ENCODE results near the gene HOXC6. TPM values are rescaled to one million over a fixed set of nuclear protein-coding genes. Genes with fewer than 3 reads are reported as not detected.
A peak's percentile ranks its signal among the peaks of the same experiment; 100 is the strongest.

Gene HOXC6
- total and polyA plus RNA-seq, 2 donors (not counting 3 experiments of a cell fraction or from before 2014, with no cell fraction given): 0.58 to 0.72 TPM

GRCh38 chr12:53985994-53986685 is 42.1 kb upstream of the HOXC6 start:
- no peaks in the 10 kb centered on the region for H3K36me3 ChIP-seq (ENCODE audit: control insufficient read depth in 2 of 2, extremely low read depth in 1 of 2, insufficient read depth in 2 of 2, low read length in 2 of 2)
- TF ChIP-seq POLR2AphosphoS5 (IDR thresholded peaks at IDR 0.05; ENCODE audit: insufficient read depth, low read depth, low read length) (no peak), JUN (IDR thresholded peaks at IDR 0.05; ENCODE audit: borderline replicate concordance, insufficient read depth, insufficient read length, low read depth) (no peak), MAX (IDR thresholded peaks at IDR 0.05; ENCODE audit: insufficient read depth, insufficient read length) (no peak), EZH2 (IDR thresholded peaks at IDR 0.05; ENCODE audit: borderline replicate concordance, low read depth, low read length, severe bottlenecking) (peak; percentile 98), GATA2 (IDR thresholded peaks at IDR 0.05; ENCODE audit: insufficient read depth, insufficient read length, low read depth, low read length) (no peak), POLR2A (IDR thresholded peaks at IDR 0.05; ENCODE audit: low read depth, low read length) (no peak), CTCF (IDR thresholded peaks at IDR 0.05; ENCODE audit: extremely low read depth in 1 of 2, insufficient read depth in 1 of 2, low read depth in 1 of 2, low read length in 2 of 2) (no peak)
- H3K9ac ChIP-seq (replicated peaks; ENCODE audit: extremely low read depth, insufficient read depth, low read length): no peak overlapping the region
- no peaks in the 10 kb centered on the region for H3K4me1 ChIP-seq (ENCODE audit: control insufficient read depth, extremely low read depth, insufficient read depth, low read length)
- POLR2A ChIA-PET: no interaction called here
- DNase-seq (ENCODE audit: low read depth, low spot score): no peak
- H3K9me3 ChIP-seq (replicated peaks; ENCODE audit: control insufficient read depth, insufficient read depth, low read length): no peaks in the 10 kb centered on the region
- intact Hi-C loops (cut with micrococcal nuclease) (loop anchor here (1.0 to 5.0 kb wide), 2 partner anchors 215 to 284 kb away; no protein-coding TSS in a partner anchor), dilution Hi-C loops (cut with MboI; ENCODE audit: extremely low pct_ligation_motif_present, low sequenced_read_pairs) (no loop called here)
- no peaks in the 10 kb centered on the region for H3K79me2 ChIP-seq (ENCODE audit: control insufficient read depth, insufficient read depth, low read length)
- no peak overlapping the region for H3K4me3 ChIP-seq (replicated peaks in 1 of 3; ENCODE audit: insufficient read depth in 1 of 3, low read depth in 1 of 3, low read length in 3 of 3)
- no peaks in the 10 kb centered on the region for H4K20me1 ChIP-seq (replicated peaks; ENCODE audit: control insufficient read depth, extremely low read depth, insufficient read depth, low read length)
- no peaks in the 10 kb centered on the region for H3K9me1 ChIP-seq (replicated peaks; ENCODE audit: control insufficient read depth, extremely low read depth, insufficient read depth, low read length)
- no peak overlapping the region for H3K27ac ChIP-seq (ENCODE audit: insufficient read depth, low read depth, low read length)
- H2AFZ ChIP-seq (ENCODE audit: low read depth, low read length): no peak overlapping the region
- H3K27me3 ChIP-seq (ENCODE audit: control insufficient read depth in 2 of 2, insufficient read depth in 2 of 2, low read length in 2 of 2): peaks cover 91 to 93% of the 10 kb centered on the region in 2 experiments
- FAIRE-seq: no peak
- H3K4me2 ChIP-seq (ENCODE audit: insufficient read depth, low read length): no peak overlapping the region
- no TSS peak for BruUV-seq (replicated peaks)
- CTCF ChIA-PET: interaction anchor here (0.6 to 3.9 kb wide), 8 partner anchors 16 to 221 kb away, joined by 3 to 44 read pairs (median 8); no protein-coding TSS in a partner anchor
